NCI-H1417 treated with DMSO at 0.1 percent for 48 hours (cell line): ENCODE data around the gene ATXN7L1.

ENCODE experiments used
- DNase-seq: peaks from one replicate; lab custom pipeline; 2025; lab: John Stamatoyannopoulos, UW

Gene ATXN7L1

GRCh38 chr7:105674200-105674920 is 202.0 kb downstream of the ATXN7L1 start:
- no peak for DNase-seq

- peak; percentile 44 for DNase-seq
Measured at GRCh38 chr7:105673367-105674084, 202.9 kb downstream of the ATXN7L1 start.

GRCh38 chr7:105672801-105673200 is 203.6 kb downstream of the ATXN7L1 start:
- DNase-seq, result no peak

GRCh38 chr7:105666324-105666723 is 210.1 kb downstream of the ATXN7L1 start:
- no peak for DNase-seq

GRCh38 chr7:105665684-105666083 is 210.7 kb downstream of the ATXN7L1 start:
- DNase-seq, result no peak

- DNase-seq, result peak; percentile 78
Measured at GRCh38 chr7:105664816-105665525, 211.4 kb downstream of the ATXN7L1 start.

GRCh38 chr7:105662998-105663397 is 213.4 kb downstream of the ATXN7L1 start:
- no peak for DNase-seq

GRCh38 chr7:105661625-105662024 is 214.8 kb downstream of the ATXN7L1 start:
- no peak for DNase-seq

- DNase-seq, result no peak
Measured at GRCh38 chr7:105656922-105657521, 219.4 kb downstream of the ATXN7L1 start.

- DNase-seq, result no peak
Measured at GRCh38 chr7:105655500-105656380, 220.7 kb downstream of the ATXN7L1 start.

- no peak for DNase-seq
Measured at GRCh38 chr7:105655067-105655466, 221.3 kb downstream of the ATXN7L1 start.

GRCh38 chr7:105654095-105654686 is 222.2 kb downstream of the ATXN7L1 start:
- no peak for DNase-seq

GRCh38 chr7:105653441-105654005 is 222.9 kb downstream of the ATXN7L1 start:
- DNase-seq, result no peak

GRCh38 chr7:105652359-105652993 is 223.9 kb downstream of the ATXN7L1 start:
- DNase-seq, result peak; percentile 43

- no peak for DNase-seq
Measured at GRCh38 chr7:105651798-105652197, 224.6 kb downstream of the ATXN7L1 start.

GRCh38 chr7:105650382-105650970 is 225.9 kb downstream of the ATXN7L1 start:
- DNase-seq, result no peak

- no peak for DNase-seq
Measured at GRCh38 chr7:105649727-105650381, 226.5 kb downstream of the ATXN7L1 start.

GRCh38 chr7:105648561-105649401 is 227.6 kb downstream of the ATXN7L1 start:
- DNase-seq, result peak; percentile 87
